ENCODE measurements around the gene MOB3B.

Gene MOB3B

GRCh38 chr9:27540502-27540901 lies 10.9 kb upstream of the MOB3B start:
- no peak for DNase-seq

DNA sequence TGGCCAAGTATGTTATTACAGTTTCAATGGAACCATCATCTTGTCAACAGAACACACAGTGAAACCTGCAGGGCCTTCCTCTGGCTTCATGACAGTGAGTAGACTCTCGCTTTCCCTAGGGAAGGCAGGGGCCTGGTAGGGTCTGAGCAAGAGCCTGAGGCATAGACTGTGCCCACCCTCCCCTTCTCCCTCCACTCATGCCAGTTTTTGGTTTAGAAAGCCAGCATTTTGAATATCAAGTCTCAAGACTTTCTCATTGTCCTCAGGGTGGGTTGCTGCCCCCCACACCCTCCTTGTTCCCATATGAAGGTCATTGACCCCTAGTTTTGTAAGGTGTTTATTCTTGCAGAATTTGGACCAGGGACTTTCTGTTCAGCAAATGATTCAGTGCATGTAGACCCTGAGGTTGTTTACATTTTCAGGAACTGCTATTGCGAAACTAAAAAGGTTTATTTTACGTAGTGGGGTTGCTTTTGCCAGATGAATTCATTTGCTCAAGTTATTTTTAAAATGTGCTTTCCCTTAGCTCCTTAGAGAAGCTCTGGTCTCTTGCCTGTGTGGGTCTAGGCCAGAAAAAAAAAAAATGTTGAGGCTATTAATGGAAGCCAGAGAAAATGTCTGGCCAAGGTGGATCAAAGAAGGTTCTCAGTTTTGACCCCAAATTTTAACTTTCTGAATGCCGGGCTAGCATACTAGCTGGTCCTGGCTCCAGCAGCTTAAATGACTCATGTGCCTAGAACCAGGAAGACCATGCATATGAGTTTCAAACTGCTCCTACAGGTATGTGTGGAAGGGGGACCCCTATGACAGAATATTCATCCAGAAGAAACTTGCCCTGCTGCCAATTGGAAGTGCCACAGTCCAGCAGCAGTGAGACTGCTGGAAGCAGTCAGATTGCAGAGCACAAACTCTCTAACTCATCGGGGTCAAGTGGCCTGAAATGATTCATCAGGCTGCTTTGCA lies 10.1 kb upstream of the MOB3B start:
- no peak for DNase-seq

DNA sequence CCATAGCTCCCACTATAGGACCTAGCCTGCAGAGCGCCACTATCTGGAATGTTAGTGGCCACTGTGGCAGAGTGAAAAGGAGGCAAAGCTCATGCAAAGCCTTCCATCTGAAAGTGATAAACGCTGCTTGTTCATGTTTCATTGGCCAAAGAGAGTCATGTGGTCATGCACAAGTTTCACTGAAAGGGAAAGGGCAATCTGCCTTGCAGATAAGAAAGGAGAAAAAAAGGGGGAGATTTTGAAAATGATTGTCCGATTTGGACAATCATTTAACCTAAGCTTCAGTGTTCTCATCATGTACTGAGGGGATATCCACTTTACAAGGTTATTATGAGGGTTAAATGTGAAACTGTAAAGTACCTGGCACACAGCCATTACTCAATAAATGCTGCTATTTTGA lies 9.0 kb upstream of the MOB3B start:
- no peak for DNase-seq

DNA sequence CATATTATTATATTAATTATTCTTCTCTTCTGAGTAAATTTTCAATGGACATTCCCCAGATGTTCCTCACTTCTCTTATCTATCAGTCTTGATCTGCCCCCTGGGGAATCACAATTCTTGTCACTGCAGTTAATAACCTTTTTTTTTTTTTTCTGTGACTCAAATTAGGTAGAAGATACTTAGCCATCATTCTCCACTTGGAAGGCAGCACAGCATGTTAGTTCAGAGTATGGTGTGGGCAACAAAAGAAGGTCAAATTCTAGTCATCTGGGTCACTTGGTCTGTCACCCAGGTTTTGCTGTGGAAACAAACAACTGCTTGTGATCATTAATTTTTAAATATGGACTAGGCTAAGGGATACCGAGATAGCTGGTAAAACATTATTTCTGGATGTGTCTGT lies 8.1 kb upstream of the MOB3B start:
- DNase-seq: no peak

- no peak for DNase-seq
These were observed 7.4 kb upstream of the MOB3B start for GRCh38 chr9:27537027-27537435.

DNA sequence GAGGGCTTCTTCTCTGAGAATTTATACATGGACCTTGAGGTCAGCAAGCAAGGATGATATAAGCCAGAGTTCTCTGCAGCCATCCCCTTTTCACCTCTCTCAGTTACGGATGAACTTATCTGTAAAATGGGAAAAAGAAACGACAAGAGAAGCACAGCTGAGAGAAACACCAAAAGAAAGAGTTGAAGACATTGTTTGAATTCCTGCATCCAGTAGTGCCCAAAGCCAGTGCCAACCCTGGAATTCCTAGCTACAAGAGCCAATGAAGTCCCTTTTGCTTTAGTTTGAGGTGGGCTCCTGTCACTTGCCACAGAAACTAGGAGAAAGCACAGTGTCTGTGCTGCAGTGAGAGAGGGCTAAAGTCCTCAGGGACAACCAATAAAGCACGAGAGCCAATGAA lies 6.6 kb upstream of the MOB3B start:
- DNase-seq: no peak

GRCh38 chr9:27535701-27536118 lies 6.1 kb upstream of the MOB3B start:
- no peak for DNase-seq

DNA sequence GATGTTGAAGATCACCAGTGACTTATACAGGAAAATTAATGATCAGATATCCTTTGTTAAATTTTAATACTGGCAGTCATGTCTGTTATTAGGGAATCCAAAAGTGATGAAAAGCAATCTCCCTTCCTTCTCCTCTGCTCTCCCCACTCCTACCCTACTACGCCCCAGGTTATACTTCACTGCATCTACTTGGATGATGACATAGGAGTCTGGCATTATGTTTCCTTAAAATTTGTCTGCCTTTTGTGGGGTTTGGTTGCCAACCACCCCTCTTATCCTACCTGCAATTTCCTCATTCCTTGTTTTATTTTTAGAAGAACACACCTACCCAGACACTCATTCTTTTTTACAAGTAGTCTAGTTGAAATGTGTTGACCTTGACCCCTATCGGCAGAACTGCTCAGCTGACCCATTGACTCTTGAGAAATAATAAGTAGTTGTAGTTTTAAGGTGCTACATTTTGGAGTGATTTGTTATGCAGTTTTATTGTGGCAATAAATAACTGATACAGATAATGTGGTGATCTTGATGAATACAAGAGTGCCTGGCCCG lies 5.1 kb upstream of the MOB3B start:
- no peak for DNase-seq

GRCh38 chr9:27534131-27534530 lies 4.5 kb upstream of the MOB3B start:
- no peak for DNase-seq

DNA sequence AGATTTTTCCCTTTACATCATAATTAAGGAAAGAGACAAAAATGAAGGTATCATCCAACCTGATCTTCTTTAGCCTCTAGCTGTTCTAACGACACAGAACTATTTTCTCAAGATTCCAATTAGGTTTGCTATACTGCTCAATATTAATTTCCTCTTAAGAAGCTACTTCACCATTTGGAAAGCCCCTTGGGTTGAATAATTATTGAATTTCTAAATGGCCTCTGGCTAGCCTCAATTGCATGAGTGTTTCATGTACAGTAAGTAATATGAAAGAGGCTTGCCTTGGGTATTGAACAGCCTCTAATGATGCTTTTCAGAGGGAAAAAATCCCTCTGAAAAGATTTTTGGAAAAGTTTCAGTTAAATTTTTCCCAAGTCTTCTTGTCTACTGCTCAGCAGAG lies 3.7 kb upstream of the MOB3B start:
- no peak for DNase-seq

GRCh38 chr9:27532046-27532445 lies 2.4 kb upstream of the MOB3B start:
- no peak for DNase-seq

- DNase-seq: no peak
These were observed 1.5 kb upstream of the MOB3B start for GRCh38 chr9:27530915-27531755.

GRCh38 chr9:27528886-27529315 lies 713 bp downstream of the MOB3B start:
- no peak for DNase-seq

GRCh38 chr9:27528076-27528885 lies 1.3 kb downstream of the MOB3B start:
- DNase-seq: no peak

- DNase-seq: no peak
These were observed 1.9 kb downstream of the MOB3B start for GRCh38 chr9:27527702-27528075.

- no peak for DNase-seq
These were observed 5.4 kb downstream of the MOB3B start, which contains the start of gene IFNK for GRCh38 chr9:27524236-27524635. TSS of gene IFNK (plus strand) at chr9:27524290. CDS start at chr9:27524337, 47 bp downstream.

- DNase-seq: no peak
These were observed 6.5 kb downstream of the MOB3B start for GRCh38 chr9:27523141-27523540.

GRCh38 chr9:27520986-27521385 lies 8.6 kb downstream of the MOB3B start:
- DNase-seq: no peak

GRCh38 chr9:27519466-27520465 lies 9.8 kb downstream of the MOB3B start:
- DNase-seq: no peak

- no peak for DNase-seq
These were observed 10.8 kb downstream of the MOB3B start for GRCh38 chr9:27518809-27519208.

GRCh38 chr9:27518006-27518405 lies 11.6 kb downstream of the MOB3B start:
- no peak for DNase-seq

Measured in NCI-H1930 (cell line).